Endometrial microvascular endothelial cells (primary cell): ENCODE measurements around the gene RPS6KL1. TPM values are rescaled to one million over a fixed set of nuclear protein-coding genes. Genes with fewer than 3 reads are reported as not detected.
"Not testable (repeated sequence)": the region's sequence is repeated elsewhere in the genome, so short reads cannot be mapped to it uniquely, and the experiment has no call there.

Experiments used
- in situ Hi-C: cut with HindIII; loops from 2 replicates; pipeline ENCODE4 v1.10.0; 2017; ENCODE audit warnings: low sequenced_read_pairs, low pct_unique_long_range_greater_than_20kb; ENCODE audit errors: inconsistent ontology term
- total RNA-seq: library from RNA; depleted of rRNA; stranded (reverse); fragments of >200 nt; gene quantifications from one replicate; pipeline ENCODE4 v1.2.3, GENCODE V29; 2015; ENCODE audit errors: inconsistent ontology term

RPS6KL1 gene
- total RNA-seq, 1 donor from 2014 or later, result 25.0 TPM

- in situ Hi-C loops, result no loop called here
Observed at GRCh38 chr14:74941676-74942097, 18.6 kb upstream of the RPS6KL1 start.

GRCh38 chr14:74940956-74941565, 18.0 kb upstream of the RPS6KL1 start:
- in situ Hi-C loops, result no loop called here

GRCh38 chr14:74938531-74939495, 15.8 kb upstream of the RPS6KL1 start:
- in situ Hi-C loops, result no loop called here

GRCh38 chr14:74937171-74937570, 14.1 kb upstream of the RPS6KL1 start:
- in situ Hi-C loops, result no loop called here

GRCh38 chr14:74936731-74937130, 13.7 kb upstream of the RPS6KL1 start:
- in situ Hi-C loops, result no loop called here

- in situ Hi-C loops, result no loop called here
Observed at GRCh38 chr14:74936151-74936550, 13.1 kb upstream of the RPS6KL1 start.

GRCh38 chr14:74935360-74935680, 12.3 kb upstream of the RPS6KL1 start:
- in situ Hi-C loops, result no loop called here

GRCh38 chr14:74934476-74935359, 11.7 kb upstream of the RPS6KL1 start:
- in situ Hi-C loops, result no loop called here

GRCh38 chr14:74934041-74934440, 11.0 kb upstream of the RPS6KL1 start:
- in situ Hi-C loops, result no loop called here

GRCh38 chr14:74932936-74933335, 9.9 kb upstream of the RPS6KL1 start:
- in situ Hi-C loops, result not testable (repeated sequence)

GRCh38 chr14:74932401-74932901, 9.4 kb upstream of the RPS6KL1 start:
- in situ Hi-C loops, result no loop called here

- in situ Hi-C loops, result not testable (repeated sequence)
Observed at GRCh38 chr14:74931744-74932143, 8.7 kb upstream of the RPS6KL1 start.

GRCh38 chr14:74929242-74929641, 6.2 kb upstream of the RPS6KL1 start:
- in situ Hi-C loops, result no loop called here

- in situ Hi-C loops, result no loop called here
Observed at GRCh38 chr14:74927225-74927624, 4.2 kb upstream of the RPS6KL1 start.

GRCh38 chr14:74924061-74924460, 1.0 kb upstream of the RPS6KL1 start:
- in situ Hi-C loops, result no loop called here

GRCh38 chr14:74921987-74922751, 891 bp downstream of the RPS6KL1 start:
- in situ Hi-C loops, result no loop called here

GRCh38 chr14:74921053-74921620, 1.9 kb downstream of the RPS6KL1 start:
- in situ Hi-C loops, result no loop called here

GRCh38 chr14:74920281-74920680, 2.8 kb downstream of the RPS6KL1 start:
- in situ Hi-C loops, result no loop called here
